A549 treated with AZD9567 at 1 μM for 4 hours (cell line): ENCODE measurements around the gene TNFSF15. TPM values are rescaled to one million over a fixed set of nuclear protein-coding genes. Genes with fewer than 3 reads are reported as not detected.

ENCODE experiments used
- total RNA-seq: library from RNA; stranded (reverse); fragments of 200-300 nt; extraction: Qiagen RNA extraction; gene quantifications from 5 replicates; pipeline ENCODE4 v1.2.3, GENCODE V29; 2022; ENCODE audit not compliant: insufficient read depth

TNFSF15 gene
- 0.05 to 0.56 TPM (median 0.08 TPM) in 5 replicates for total RNA-seq

DNA sequence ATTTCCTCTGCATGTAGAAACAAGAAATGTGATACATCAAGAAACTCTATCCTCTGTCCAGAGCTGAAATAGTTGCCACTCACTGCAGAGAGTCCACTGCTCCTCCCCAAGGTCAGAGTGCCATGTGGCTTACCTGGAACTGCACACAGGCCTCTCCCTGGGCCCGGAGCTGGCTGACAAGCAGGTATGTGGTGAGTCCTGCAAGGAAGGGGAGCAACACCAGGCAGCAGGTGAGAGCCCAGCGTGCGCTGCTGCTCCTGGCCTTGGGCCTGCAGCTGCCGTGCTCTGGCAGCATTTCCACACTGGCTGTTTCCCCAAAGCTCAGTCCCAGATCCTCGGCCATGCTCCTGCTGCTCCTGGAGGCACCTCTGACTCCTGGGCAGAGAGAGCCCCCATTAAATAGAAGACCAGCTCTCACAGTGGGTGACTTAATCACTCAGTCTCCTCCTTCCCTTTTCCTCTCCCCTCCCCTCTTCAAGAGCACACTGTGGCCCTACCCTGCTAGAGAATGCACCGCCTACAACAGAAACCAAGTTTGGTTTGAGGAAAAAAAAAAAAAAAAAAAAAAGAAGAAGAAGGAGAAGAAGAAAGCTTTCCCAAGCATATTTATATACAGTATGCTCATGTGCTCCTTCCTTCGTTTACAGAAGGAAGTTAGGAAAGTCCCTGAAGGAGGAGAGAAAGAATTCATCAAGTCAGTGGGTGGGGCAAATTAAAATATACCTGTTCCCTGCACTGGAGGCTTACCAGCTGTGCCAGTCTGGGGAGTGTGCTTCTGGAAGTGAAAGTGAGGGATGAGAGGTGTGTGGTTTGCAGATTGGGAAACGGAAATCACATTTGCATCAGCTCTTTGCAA lies at the start of gene TNFSF15:
Gene TNFSF15, minus strand, starts transcription at position 370 of the 856 bp plus-strand sequence. Its CDS starts 27 bp downstream, at position 343.

Other genes with a start within 250 kb of the TNFSF15 start
- gene ATP6V1G1, start 218.3 kb downstream of the TNFSF15 start, total RNA-seq = 118 to 168 TPM (median 121 TPM) in 5 replicates
- 10.2 to 13.7 TPM (median 11.0 TPM) in 5 replicates for gene TMEM268, start 194.7 kb downstream of the TNFSF15 start, total RNA-seq
- not detected in 5 replicates for gene TEX53, start 148.2 kb downstream of the TNFSF15 start, total RNA-seq
- gene TEX48, start 123.8 kb downstream of the TNFSF15 start, total RNA-seq = not detected in 5 replicates
- gene TNFSF8, start 124.6 kb upstream of the TNFSF15 start, total RNA-seq = not detected in 5 replicates